GM10248 (cell line): ENCODE results near the gene IL1R2.

Source experiments
- CTCF ChIA-PET: fragments of 300-600 bp; sonication (Branson Sonifier 250); formaldehyde crosslinking; extraction: SDS; loops from one replicate; lab custom pipeline; 2021; ENCODE audit warnings: antibody characterized with exemption; lab: Yijun Ruan, JAX
- POLR2A ChIA-PET: fragments of 350-650 bp; sonication (Branson Sonifier 250); formaldehyde crosslinking; extraction: SDS; loops from one replicate; lab custom pipeline; 2020; ENCODE audit warnings: antibody characterized with exemption; lab: Yijun Ruan, JAX
- DNase-seq: peaks from one replicate; pipeline ENCODE4 v3.0.0; 2012; ENCODE audit errors: extremely low spot score
- TF ChIP-seq, protein P1 (sequence below): IDR thresholded peaks from 2 replicates; pipeline ENCODE4 v1.5.1; 2012; ENCODE audit warnings: mild to moderate bottlenecking, low read depth; ENCODE audit errors: extremely low read depth, missing control alignments, control extremely low read depth

Gene IL1R2

GRCh38 chr2:101962309-101962708, 29.5 kb upstream of the IL1R2 start:
- TF ChIP-seq, protein P1, sequence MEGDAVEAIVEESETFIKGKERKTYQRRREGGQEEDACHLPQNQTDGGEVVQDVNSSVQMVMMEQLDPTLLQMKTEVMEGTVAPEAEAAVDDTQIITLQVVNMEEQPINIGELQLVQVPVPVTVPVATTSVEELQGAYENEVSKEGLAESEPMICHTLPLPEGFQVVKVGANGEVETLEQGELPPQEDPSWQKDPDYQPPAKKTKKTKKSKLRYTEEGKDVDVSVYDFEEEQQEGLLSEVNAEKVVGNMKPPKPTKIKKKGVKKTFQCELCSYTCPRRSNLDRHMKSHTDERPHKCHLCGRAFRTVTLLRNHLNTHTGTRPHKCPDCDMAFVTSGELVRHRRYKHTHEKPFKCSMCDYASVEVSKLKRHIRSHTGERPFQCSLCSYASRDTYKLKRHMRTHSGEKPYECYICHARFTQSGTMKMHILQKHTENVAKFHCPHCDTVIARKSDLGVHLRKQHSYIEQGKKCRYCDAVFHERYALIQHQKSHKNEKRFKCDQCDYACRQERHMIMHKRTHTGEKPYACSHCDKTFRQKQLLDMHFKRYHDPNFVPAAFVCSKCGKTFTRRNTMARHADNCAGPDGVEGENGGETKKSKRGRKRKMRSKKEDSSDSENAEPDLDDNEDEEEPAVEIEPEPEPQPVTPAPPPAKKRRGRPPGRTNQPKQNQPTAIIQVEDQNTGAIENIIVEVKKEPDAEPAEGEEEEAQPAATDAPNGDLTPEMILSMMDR: no peak
- POLR2A ChIA-PET: no interaction called here
- DNase-seq: no peak
- CTCF ChIA-PET: no interaction called here

- POLR2A ChIA-PET: no interaction called here
- CTCF ChIA-PET: no interaction called here
- TF ChIP-seq, protein P1: no peak
- no peak for DNase-seq
These were observed 28.6 kb upstream of the IL1R2 start for GRCh38 chr2:101963198-101963597.

- TF ChIP-seq, protein P1: no peak
- no peak for DNase-seq
- POLR2A ChIA-PET: no interaction called here
- CTCF ChIA-PET: no interaction called here
These were observed 23.8 kb upstream of the IL1R2 start for GRCh38 chr2:101967826-101968513.

DNA sequence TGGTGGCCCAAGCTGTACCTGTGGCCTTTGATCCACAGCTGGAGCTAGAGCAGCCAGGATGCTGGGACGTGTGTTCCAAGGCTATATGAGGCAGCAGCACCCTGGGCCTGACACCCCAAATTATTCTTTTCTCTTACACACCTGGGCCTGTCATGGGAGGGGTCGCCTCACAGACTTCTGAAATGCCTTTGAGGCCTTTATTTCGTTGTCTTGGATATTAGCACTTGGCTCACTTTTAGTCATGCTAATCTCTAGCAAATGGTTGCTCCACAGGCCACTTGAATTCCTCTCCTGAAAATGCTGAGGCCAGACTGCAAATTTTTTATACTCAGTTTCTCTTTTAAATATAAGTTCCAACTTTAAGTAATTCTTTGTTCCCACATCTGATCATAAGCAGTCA, 22.0 kb upstream of the IL1R2 start:
- TF ChIP-seq, protein P1: no peak
- ChIA-PET CTCF (interaction anchor here (1.1 kb wide), 1 partner anchor 16 kb away, joined by 4 read pairs; no protein-coding TSS in a partner anchor), POLR2A (no interaction called here)
- DNase-seq: no peak

GRCh38 chr2:101970901-101971300, 20.9 kb upstream of the IL1R2 start:
- TF ChIP-seq, protein P1: no peak
- DNase-seq: no peak
- CTCF ChIA-PET: interaction anchor here (0.8 kb wide), 1 partner anchor 87 kb away, joined by 3 read pairs; no protein-coding TSS in a partner anchor
- POLR2A ChIA-PET: no interaction called here

DNA sequence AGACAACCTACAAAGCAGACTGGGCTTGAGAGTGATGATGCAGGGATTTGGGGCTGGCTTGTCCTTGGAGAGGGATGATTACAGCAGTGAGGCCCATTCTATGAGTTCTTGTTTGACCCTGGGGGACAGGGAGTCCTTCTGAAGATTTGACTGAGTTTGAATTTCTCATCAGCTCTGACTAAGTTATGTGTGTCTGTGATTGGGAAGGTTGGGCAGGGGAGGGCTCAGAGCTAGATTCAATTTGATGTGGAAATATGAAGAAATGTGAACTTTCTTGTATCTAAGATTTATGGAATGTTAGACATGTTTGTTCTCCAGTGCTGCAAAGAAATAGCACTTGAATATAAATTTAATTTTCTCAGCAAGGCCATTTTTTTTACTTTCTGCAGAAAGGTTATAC, 19.9 kb upstream of the IL1R2 start:
- POLR2A ChIA-PET: no interaction called here
- CTCF ChIA-PET: no interaction called here
- TF ChIP-seq, protein P1: no peak
- DNase-seq: no peak
